SK-N-MC (cell line): ENCODE measurements around the gene LARGE1.

Source experiments
- DNase-seq: peaks from one replicate; pipeline ENCODE4 v3.0.0-alpha.2; 2011; ENCODE audit warnings: low read depth, low spot score
- H3K27ac ChIP-seq: fragments of 200-600 bp; sonication (generic); 2 replicates; pipeline ENCODE4 v1.5.1; 2016; ENCODE audit warnings: mixed run types
- H3K36me3 ChIP-seq: fragments of 200-600 bp; sonication (generic); 2 replicates; pipeline ENCODE4 v1.6.1; 2017; ENCODE audit warnings: antibody characterized with exemption, low read length, mixed read lengths; ENCODE audit not compliant: insufficient read depth
- H3K4me3 ChIP-seq: fragments of 200-600 bp; sonication (generic); 2 replicates; pipeline ENCODE4 v1.5.1; 2016
- H3K9ac ChIP-seq: fragments of 200-600 bp; sonication (generic); 2 replicates; pipeline ENCODE4 v1.8.0; 2017; ENCODE audit warnings: mixed run types, mixed read lengths; ENCODE audit not compliant: insufficient read length
- H3K9me3 ChIP-seq: fragments of 200-600 bp; sonication (generic); 2 replicates; pipeline ENCODE4 v1.6.1; 2017; ENCODE audit warnings: low read depth, mild to moderate bottlenecking, antibody characterized with exemption, low read length, moderate library complexity, mixed read lengths
- EZH2 ChIP-seq: fragments of 200-600 bp; sonication (generic); IDR thresholded peaks from one replicate; pipeline ENCODE4 v1.6.1; 2017; ENCODE audit warnings: antibody characterized with exemption
- FOXP2 ChIP-seq: optimal IDR thresholded peaks from 2 replicates; pipeline ENCODE3; 2011; ENCODE audit warnings: mild to moderate bottlenecking, moderate library complexity; ENCODE audit not compliant: insufficient read depth; ENCODE audit errors: extremely low read length, control extremely low read depth
- POLR2AphosphoS5 ChIP-seq: IDR thresholded peaks from 2 replicates; pipeline ENCODE4 v1.6.1; 2012; ENCODE audit warnings: mild to moderate bottlenecking, low read depth, low read length, borderline replicate concordance

Gene LARGE1

GRCh38 chr22:33421859-33422258, 498.4 kb downstream of the LARGE1 start:
- no peaks in the 10 kb centered on the region for H3K36me3 ChIP-seq
- no peak for TF ChIP-seq EZH2
- TF ChIP-seq POLR2AphosphoS5 = no peak
- no peak for TF ChIP-seq FOXP2
- no peak overlapping the region for H3K4me3 ChIP-seq
- H3K9me3 ChIP-seq = no peaks in the 10 kb centered on the region
- DNase-seq = no peak
- no peak overlapping the region for H3K9ac ChIP-seq
- H3K27ac ChIP-seq = no peak overlapping the region

GRCh38 chr22:33418484-33418883, 501.8 kb downstream of the LARGE1 start:
- H3K36me3 ChIP-seq = no peaks in the 10 kb centered on the region
- H3K4me3 ChIP-seq = no peak overlapping the region
- TF ChIP-seq EZH2 (no peak), POLR2AphosphoS5 (no peak), FOXP2 (no peak)

GRCh38 chr22:33415401-33415800, 504.9 kb downstream of the LARGE1 start:
- no peaks in the 10 kb centered on the region for H3K9me3 ChIP-seq
- no peak overlapping the region for H3K9ac ChIP-seq
- DNase-seq = no peak
- TF ChIP-seq POLR2AphosphoS5 = no peak
- no peak for TF ChIP-seq EZH2
- TF ChIP-seq FOXP2 = no peak
- no peak overlapping the region for H3K4me3 ChIP-seq
- no peaks in the 10 kb centered on the region for H3K36me3 ChIP-seq
- H3K27ac ChIP-seq = no peak overlapping the region

More at GRCh38 chr22:33418484-33418883, 501.8 kb downstream of the LARGE1 start:
- Histone ChIP-seq H3K27ac (no peak overlapping the region), H3K9me3 (no peaks in the 10 kb centered on the region), H3K9ac (no peak overlapping the region)
- DNase-seq = no peak

- H3K27ac ChIP-seq = no peak overlapping the region
- DNase-seq = no peak
- H3K9ac ChIP-seq = no peak overlapping the region
- H3K9me3 ChIP-seq = no peaks in the 10 kb centered on the region
- no peak for TF ChIP-seq FOXP2
- TF ChIP-seq POLR2AphosphoS5 = no peak
- no peak overlapping the region for H3K4me3 ChIP-seq
- no peaks in the 10 kb centered on the region for H3K36me3 ChIP-seq
Measured at GRCh38 chr22:33409079-33409478, 511.2 kb downstream of the LARGE1 start.

- H3K4me3 ChIP-seq = no peak overlapping the region
Measured at GRCh38 chr22:33405194-33405593, 515.1 kb downstream of the LARGE1 start.

GRCh38 chr22:33404723-33405122, 515.6 kb downstream of the LARGE1 start:
- TF ChIP-seq EZH2 = no peak
- TF ChIP-seq POLR2AphosphoS5 = no peak
- no peak for TF ChIP-seq FOXP2
- H3K27ac ChIP-seq = no peak overlapping the region
- no peak for DNase-seq
- H3K36me3 ChIP-seq = no peaks in the 10 kb centered on the region
- H3K9ac ChIP-seq = no peak overlapping the region
- H3K9me3 ChIP-seq = no peaks in the 10 kb centered on the region
- no peak overlapping the region for H3K4me3 ChIP-seq

More at GRCh38 chr22:33405194-33405593, 515.1 kb downstream of the LARGE1 start:
- Histone ChIP-seq H3K9me3 (no peaks in the 10 kb centered on the region), H3K36me3 (no peaks in the 10 kb centered on the region), H3K9ac (no peak overlapping the region), H3K27ac (no peak overlapping the region)
- no peak for DNase-seq
- TF ChIP-seq EZH2 = no peak
- TF ChIP-seq POLR2AphosphoS5 = no peak
- TF ChIP-seq FOXP2 = no peak

- H3K27ac ChIP-seq = no peak overlapping the region
- no peak overlapping the region for H3K4me3 ChIP-seq
- H3K36me3 ChIP-seq = no peaks in the 10 kb centered on the region
- no peak for DNase-seq
- TF ChIP-seq FOXP2 (no peak), EZH2 (no peak), POLR2AphosphoS5 (no peak)
- H3K9ac ChIP-seq = no peak overlapping the region
- H3K9me3 ChIP-seq = no peaks in the 10 kb centered on the region
Measured at GRCh38 chr22:33402325-33402724, 518.0 kb downstream of the LARGE1 start.

- no peaks in the 10 kb centered on the region for H3K9me3 ChIP-seq
- no peak for TF ChIP-seq EZH2
- TF ChIP-seq POLR2AphosphoS5 = no peak
- TF ChIP-seq FOXP2 = no peak
- H3K27ac ChIP-seq = no peak overlapping the region
- H3K36me3 ChIP-seq = no peaks in the 10 kb centered on the region
- no peak for DNase-seq
- H3K9ac ChIP-seq = no peak overlapping the region
- no peak overlapping the region for H3K4me3 ChIP-seq
Measured at GRCh38 chr22:33401291-33401690, 519.0 kb downstream of the LARGE1 start.

- no peak overlapping the region for H3K27ac ChIP-seq
- H3K9ac ChIP-seq = no peak overlapping the region
- no peaks in the 10 kb centered on the region for H3K9me3 ChIP-seq
- H3K4me3 ChIP-seq = no peak overlapping the region
- TF ChIP-seq POLR2AphosphoS5 (no peak), FOXP2 (no peak), EZH2 (no peak)
- no peak for DNase-seq
- H3K36me3 ChIP-seq = no peaks in the 10 kb centered on the region
Measured at GRCh38 chr22:33400891-33401290, 519.4 kb downstream of the LARGE1 start.

- H3K27ac ChIP-seq = no peak overlapping the region
- no peak overlapping the region for H3K4me3 ChIP-seq
- no peak overlapping the region for H3K9ac ChIP-seq
- H3K36me3 ChIP-seq = no peaks in the 10 kb centered on the region
- DNase-seq = no peak
- H3K9me3 ChIP-seq = no peaks in the 10 kb centered on the region
- no peak for TF ChIP-seq POLR2AphosphoS5
- no peak for TF ChIP-seq FOXP2
- TF ChIP-seq EZH2 = no peak
Measured at GRCh38 chr22:33400061-33400840, 520.0 kb downstream of the LARGE1 start.
